Mucosa of descending colon (tissue), 3 donors: ENCODE data around the gene FKBP9. TPM values are rescaled to one million over a fixed set of nuclear protein-coding genes. Genes with fewer than 3 reads are reported as not detected.

Source experiments
- ATAC-seq: fragments of 200-7000 bp; cut with Tn5 transposase; one replicate; pipeline ENCODE4 v1.9.1; 2020; ENCODE audit warnings: mild to moderate bottlenecking, moderate library complexity
- DNase-seq, 3 donors: peaks; one replicate each; pipeline ENCODE4 v3.0.0-alpha.2; 2020
- H3K36me3 ChIP-seq: fragments of 200-600 bp; one replicate; pipeline ENCODE4 v1.8.0; 2021; ENCODE audit warnings: low read depth, mild to moderate bottlenecking
- H3K4me1 ChIP-seq: fragments of 200-600 bp; one replicate; pipeline ENCODE4 v1.8.0; 2021; ENCODE audit warnings: low read depth, mild to moderate bottlenecking
- H3K4me3 ChIP-seq: fragments of 200-600 bp; one replicate; pipeline ENCODE4 v1.8.0; 2021; ENCODE audit warnings: mild to moderate bottlenecking
- H3K9me3 ChIP-seq: fragments of 200-600 bp; one replicate; pipeline ENCODE4 v1.8.0; 2021; ENCODE audit warnings: mild to moderate bottlenecking
- CTCF ChIP-seq: fragments of 200-600 bp; IDR thresholded peaks from one replicate; pipeline ENCODE4 v1.8.0; 2022; ENCODE audit warnings: antibody characterized with exemption, mild to moderate bottlenecking
- intact Hi-C, 2 donors: fragments of 100-400 bp; cut with DNase I in 1 of 2; cut with micrococcal nuclease in 1 of 2; formaldehyde crosslinking; loops; one replicate each; pipeline versions ENCODE4 v1.11.0 to v1.11.1; 2022; cut with DNase I, micrococcal nuclease
- total RNA-seq, 3 donors: library from RNA; stranded (reverse); fragmentation: NEBNext Ultra II Directional in 2 of 3; extraction: Animal tissue kit (Norgen Biotek cat#: 25700) in 2 of 3; gene quantifications; one replicate each; pipeline versions ENCODE4 v1.2.1 to v1.2.4, GENCODE V29; 2021 to 2023
- donor health status: DM: no; HTN: no; CAD: no; lungs with moderate emphysema.
- donor health status: DM: no; HTN: no; CAD: no.
- donor health status: DM: no; HTN: yes; CAD: no.

FKBP9 gene
- total RNA-seq, 3 donors from 2014 or later, result 87.8 to 99.7 (median 98.8) TPM

DNA sequence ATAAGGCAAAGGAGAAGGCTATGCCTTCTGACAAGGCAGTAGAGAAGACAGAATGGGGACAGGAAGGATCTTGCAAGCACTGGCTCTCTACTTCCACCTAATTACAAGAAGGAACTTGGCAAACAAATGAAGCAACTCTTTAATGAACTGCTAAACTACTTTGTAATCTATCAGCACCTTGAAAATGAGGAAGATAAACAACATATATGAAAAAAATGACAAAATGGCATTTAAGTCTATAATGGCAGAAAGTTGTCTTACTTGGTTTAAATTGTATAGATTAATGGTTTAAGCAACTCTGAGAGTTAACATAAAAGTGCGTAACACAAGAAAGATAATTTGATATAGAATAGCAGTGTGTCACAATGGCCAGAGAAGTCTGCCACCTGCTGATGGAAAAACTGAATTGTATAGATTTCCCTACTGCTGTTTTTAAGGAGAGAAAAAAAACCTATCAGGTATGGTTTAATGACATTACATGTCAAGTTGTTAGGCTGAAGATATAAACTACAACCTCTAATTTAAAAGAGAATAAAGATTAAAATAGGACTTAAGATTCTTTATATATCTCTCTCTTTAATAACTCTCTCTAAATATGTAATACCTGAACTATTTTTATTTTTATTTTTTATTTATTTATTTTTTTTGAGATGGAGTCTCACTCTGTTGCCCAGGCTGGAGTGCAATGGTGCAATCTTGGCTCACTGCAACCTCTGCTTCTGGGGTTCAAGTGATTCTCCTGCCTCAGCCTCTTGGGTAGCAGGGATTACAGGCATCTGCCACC lies 93.5 kb downstream of the FKBP9 start:
- peak in 1 of 3 donors; percentile 82 for DNase-seq
- Histone ChIP-seq H3K4me1 (peaks cover 23% of the 10 kb centered on the region), H3K9me3 (no peaks in the 10 kb centered on the region), H3K36me3 (no peaks in the 10 kb centered on the region), H3K4me3 (no peak overlapping the region)
- ATAC-seq, result peak; percentile 87
- peak; percentile 31 for TF ChIP-seq CTCF
- intact Hi-C loops, result no loop called here

GRCh38 chr7:33053721-33054120 lies 96.5 kb downstream of the FKBP9 start:
- ATAC-seq, result no peak
- H3K9me3 ChIP-seq, result no peaks in the 10 kb centered on the region
- peaks cover 18% of the 10 kb centered on the region for H3K4me1 ChIP-seq
- H3K4me3 ChIP-seq, result no peak overlapping the region
- TF ChIP-seq CTCF, result no peak
- intact Hi-C loops, result no loop called here
- no peaks in the 10 kb centered on the region for H3K36me3 ChIP-seq
- DNase-seq, result no peak

GRCh38 chr7:33054261-33054964 lies 97.2 kb downstream of the FKBP9 start:
- DNase-seq (no peak), ATAC-seq (peak; percentile 58)
- Histone ChIP-seq H3K4me3 (no peak overlapping the region), H3K9me3 (no peaks in the 10 kb centered on the region), H3K36me3 (no peaks in the 10 kb centered on the region), H3K4me1 (peaks cover 18% of the 10 kb centered on the region)
- TF ChIP-seq CTCF, result no peak
- intact Hi-C loops, result no loop called here

DNA sequence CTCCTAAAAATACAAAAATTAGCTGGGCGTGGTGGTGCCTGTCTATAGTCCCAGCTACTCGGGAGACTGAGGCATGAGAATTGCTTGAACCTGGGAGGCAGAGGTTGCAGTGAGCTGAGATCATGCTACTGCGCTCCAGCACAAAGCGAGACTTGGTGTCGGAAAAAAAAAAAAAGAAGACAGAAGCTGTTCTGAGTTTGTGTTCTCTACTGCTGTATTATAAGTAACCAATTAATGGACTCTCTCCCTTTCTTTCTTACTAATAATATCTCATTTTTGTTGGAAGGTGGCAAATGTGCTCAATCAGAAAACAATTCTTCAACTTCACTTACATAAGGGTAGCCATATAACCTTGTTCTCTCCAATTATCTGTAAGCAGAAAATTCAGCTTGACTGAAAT lies 97.9 kb downstream of the FKBP9 start:
- Histone ChIP-seq H3K9me3 (no peaks in the 10 kb centered on the region), H3K4me3 (no peak overlapping the region), H3K4me1 (peaks cover 16% of the 10 kb centered on the region), H3K36me3 (no peaks in the 10 kb centered on the region)
- ATAC-seq (no peak), DNase-seq (no peak)
- no peak for TF ChIP-seq CTCF
- intact Hi-C loops, result no loop called here

Other genes starting within 250 kb of the FKBP9 start
- 10 to 100 TPM; 26.8 to 30.0 (median 26.9) TPM for gene KBTBD2, start 65.7 kb upstream of the FKBP9 start, total RNA-seq
- gene NT5C3A, start 105.3 kb downstream of the FKBP9 start, total RNA-seq, result 100 to 1,000 TPM in 1 of 3 donors, 10 to 100 TPM in 2; 62.1 to 107 (median 93.8) TPM
- 10 to 100 TPM; 10.8 to 12.2 (median 11.5) TPM for gene RP9, start 152.0 kb downstream of the FKBP9 start, total RNA-seq
- 10 to 100 TPM in 2 of 3 donors, 1 to 10 TPM in 1; 8.2 to 23.5 (median 15.8) TPM for gene BBS9, start 172.1 kb downstream of the FKBP9 start, total RNA-seq